ENCODE results near the gene IRF4.

IRF4 gene

DNA sequence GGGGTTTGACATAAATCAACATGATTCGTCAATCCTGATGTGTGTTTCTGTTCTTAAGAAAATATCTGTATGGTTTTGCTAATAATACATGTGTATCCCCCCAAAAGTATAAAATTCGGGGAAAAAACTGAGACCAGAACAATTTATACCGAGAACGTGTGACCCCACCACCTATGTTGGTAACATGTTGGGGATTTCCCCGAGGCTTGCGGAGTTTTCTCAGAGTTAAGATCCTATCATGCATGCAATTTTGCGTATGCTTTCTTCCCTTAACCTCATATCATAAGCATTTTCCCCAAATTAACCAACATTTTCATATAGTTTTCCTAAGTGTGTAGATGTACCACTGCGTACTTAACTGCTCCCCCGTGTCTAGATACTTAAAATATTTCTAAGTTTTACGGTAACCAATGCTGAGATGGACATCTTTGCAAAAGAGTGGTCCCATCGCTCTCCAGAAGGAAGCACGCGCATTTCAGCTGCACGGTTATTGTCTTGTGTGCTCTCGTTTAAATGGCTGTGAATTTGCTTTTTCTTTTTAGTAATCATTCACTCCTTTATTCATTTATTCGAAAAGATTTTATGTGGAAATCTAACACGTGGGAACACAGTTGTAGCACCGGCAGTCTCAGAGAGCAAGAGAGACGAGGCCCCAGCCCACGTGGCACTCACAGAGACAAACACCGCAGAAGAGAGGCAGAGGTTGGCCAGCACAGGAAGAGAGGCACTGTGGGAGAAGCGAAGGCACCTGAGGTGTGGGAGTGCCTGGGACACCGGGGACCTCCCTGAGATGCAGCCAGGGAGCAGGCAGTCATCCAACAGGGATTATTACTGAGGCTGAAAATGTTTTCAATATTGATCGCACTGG is 13.2 kb upstream of the IRF4 start:
- DNase-seq: no peak
- POLR2A ChIA-PET: no interaction called here

DNA sequence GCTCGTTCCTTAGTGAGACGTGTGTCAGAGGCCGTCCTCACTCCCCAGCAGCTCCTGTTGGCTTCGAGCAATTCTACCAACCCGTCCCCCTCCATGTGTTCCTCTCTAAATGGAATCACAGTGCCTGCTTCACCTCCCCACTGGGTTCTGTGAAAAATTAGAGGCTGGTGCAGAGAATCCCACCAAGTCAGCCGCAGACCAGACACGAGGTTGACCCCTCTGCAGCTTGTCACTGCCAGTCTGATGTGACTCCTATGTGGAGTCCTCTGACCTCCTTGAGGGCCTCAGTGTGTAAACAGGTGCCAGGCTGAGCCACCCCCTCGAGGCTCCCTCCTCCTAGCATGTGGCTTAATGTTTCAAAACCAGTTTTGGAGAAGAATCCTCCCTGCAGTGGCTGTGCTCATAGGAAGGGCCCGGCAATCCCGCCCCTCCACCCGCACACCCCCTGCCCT is 12.6 kb upstream of the IRF4 start:
- Histone ChIP-seq H3K9me3 (ENCODE audit: control extremely low read depth in 1 of 5, control insufficient read depth in 4 of 5, insufficient read depth in 2 of 5, low read depth in 1 of 5, low read length in 4 of 5) (no peaks in the 10 kb centered on the region), H3K27ac (ENCODE audit: insufficient read depth in 1 of 2, low read depth in 1 of 2, low read length in 2 of 2, poor library complexity in 1 of 2, severe bottlenecking in 2 of 2) (no peak overlapping the region), H3K4me1 (ENCODE audit: control extremely low read depth in 1 of 4, control insufficient read depth in 4 of 4, insufficient read depth in 4 of 4, low read length in 3 of 4) (peaks cover 0 to 22% (median 18%) of the 10 kb centered on the region in 4 experiments), H3K27me3 (replicated peaks in 2 of 5; ENCODE audit: control insufficient read depth in 4 of 5, insufficient read depth in 5 of 5, low read length in 4 of 5) (peaks cover 0 to 6% (median 0%) of the 10 kb centered on the region in 5 experiments), H3K36me3 (ENCODE audit: control insufficient read depth in 4 of 4, insufficient read depth in 4 of 4, low read length in 3 of 4) (no peaks in the 10 kb centered on the region), H3K4me3 (ENCODE audit: control insufficient read depth in 1 of 7, extremely low read depth in 1 of 7, insufficient read depth in 4 of 7, low read depth in 2 of 7, low read length in 6 of 7) (peak overlapping the region in 1 of 7 experiments; percentile 8)
- ChIA-PET CTCF (no interaction called here), POLR2A (interaction anchor here (1.1 kb wide), 1 partner anchor 9 kb away, joined by 3 read pairs; no protein-coding TSS in a partner anchor)
- 87% methylated on average over 11 of the region's 11 CpGs for WGBS (ENCODE audit: insufficient coverage)
- no peak for DNase-seq

More for the DNA sequence above, 13.2 kb upstream of the IRF4 start:
- Histone ChIP-seq H3K4me3 (ENCODE audit: control insufficient read depth in 1 of 7, extremely low read depth in 1 of 7, insufficient read depth in 4 of 7, low read depth in 2 of 7, low read length in 6 of 7) (no peak overlapping the region), H3K27ac (ENCODE audit: insufficient read depth in 1 of 2, low read depth in 1 of 2, low read length in 2 of 2, poor library complexity in 1 of 2, severe bottlenecking in 2 of 2) (no peak overlapping the region), H3K4me1 (ENCODE audit: control extremely low read depth in 1 of 4, control insufficient read depth in 4 of 4, insufficient read depth in 4 of 4, low read length in 3 of 4) (peaks cover 0 to 22% (median 18%) of the 10 kb centered on the region in 4 experiments), H3K27me3 (replicated peaks in 2 of 5; ENCODE audit: control insufficient read depth in 4 of 5, insufficient read depth in 5 of 5, low read length in 4 of 5) (peaks cover 0 to 6% (median 0%) of the 10 kb centered on the region in 5 experiments), H3K9me3 (ENCODE audit: control extremely low read depth in 1 of 5, control insufficient read depth in 4 of 5, insufficient read depth in 2 of 5, low read depth in 1 of 5, low read length in 4 of 5) (no peaks in the 10 kb centered on the region), H3K36me3 (ENCODE audit: control insufficient read depth in 4 of 4, insufficient read depth in 4 of 4, low read length in 3 of 4) (no peaks in the 10 kb centered on the region)
- 94% methylated on average over 23 of the region's 24 CpGs for WGBS (ENCODE audit: insufficient coverage)
- CTCF ChIA-PET: no interaction called here

DNA sequence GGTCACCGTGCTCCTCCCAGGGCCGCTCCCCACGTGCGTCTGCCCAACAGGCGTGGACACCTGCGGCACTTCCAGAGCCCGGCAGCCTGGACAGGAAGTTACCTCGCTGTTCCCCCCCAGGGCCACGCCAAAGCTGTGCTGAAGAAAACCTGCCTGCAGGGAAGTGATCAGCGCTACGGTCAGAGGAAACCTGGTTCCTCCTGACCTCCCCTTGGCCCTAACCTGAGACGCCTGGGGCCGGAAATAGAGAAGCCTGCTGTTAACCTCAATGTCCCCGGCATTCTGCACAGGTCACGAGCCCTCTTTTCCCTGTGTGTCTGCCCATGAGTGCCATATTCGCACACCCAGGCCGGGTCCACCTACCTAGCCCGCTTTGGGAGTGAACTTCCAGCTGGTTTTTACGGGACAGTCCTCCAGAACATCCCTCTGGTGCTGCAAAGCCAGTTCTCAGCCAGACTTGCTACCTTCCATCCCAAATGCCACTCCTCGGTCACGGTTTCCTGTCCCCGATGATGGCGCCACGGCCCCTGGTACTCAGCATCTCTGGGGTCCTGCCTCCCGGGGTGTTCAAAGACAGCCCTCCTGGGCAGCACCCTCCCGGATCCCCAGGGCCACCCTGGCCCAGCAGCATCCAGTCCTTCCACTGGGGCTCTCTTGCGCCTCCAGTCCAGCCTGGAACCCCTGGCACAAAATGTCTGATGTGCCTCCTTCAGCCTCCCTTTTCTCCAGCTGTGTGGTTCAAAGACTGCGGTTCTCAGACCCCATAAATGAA is 12.0 kb upstream of the IRF4 start:
- WGBS (ENCODE audit: insufficient coverage): 64% methylated on average over 28 of the region's 28 CpGs
- H3K4me3 ChIP-seq (ENCODE audit: control insufficient read depth in 1 of 7, extremely low read depth in 1 of 7, insufficient read depth in 4 of 7, low read depth in 2 of 7, low read length in 6 of 7): peak overlapping the region in 1 of 7 experiments; percentile 8
- ChIA-PET CTCF (interaction anchor here (1.6 kb wide), 1 partner anchor 13 kb away, joined by 5 read pairs; no protein-coding TSS in a partner anchor), POLR2A (interaction anchor here (0.9 to 1.1 kb wide), 2 partner anchors 8 to 14 kb away, joined by 3 read pairs; no protein-coding TSS in a partner anchor)
- H3K27ac ChIP-seq (ENCODE audit: insufficient read depth in 1 of 2, low read depth in 1 of 2, low read length in 2 of 2, poor library complexity in 1 of 2, severe bottlenecking in 2 of 2): no peak overlapping the region
- peaks cover 0 to 10% (median 0%) of the 10 kb centered on the region in 5 experiments for H3K27me3 ChIP-seq (replicated peaks in 2 of 5; ENCODE audit: control insufficient read depth in 4 of 5, insufficient read depth in 5 of 5, low read length in 4 of 5)
- peak in 2 of 3 donors; percentile 33 to 45 for DNase-seq
- H3K9me3 ChIP-seq (ENCODE audit: control extremely low read depth in 1 of 5, control insufficient read depth in 4 of 5, insufficient read depth in 2 of 5, low read depth in 1 of 5, low read length in 4 of 5): no peaks in the 10 kb centered on the region
- peaks cover 0 to 22% (median 20%) of the 10 kb centered on the region in 4 experiments for H3K4me1 ChIP-seq (ENCODE audit: control extremely low read depth in 1 of 4, control insufficient read depth in 4 of 4, insufficient read depth in 4 of 4, low read length in 3 of 4)
- H3K36me3 ChIP-seq (ENCODE audit: control insufficient read depth in 4 of 4, insufficient read depth in 4 of 4, low read length in 3 of 4): no peaks in the 10 kb centered on the region

DNA sequence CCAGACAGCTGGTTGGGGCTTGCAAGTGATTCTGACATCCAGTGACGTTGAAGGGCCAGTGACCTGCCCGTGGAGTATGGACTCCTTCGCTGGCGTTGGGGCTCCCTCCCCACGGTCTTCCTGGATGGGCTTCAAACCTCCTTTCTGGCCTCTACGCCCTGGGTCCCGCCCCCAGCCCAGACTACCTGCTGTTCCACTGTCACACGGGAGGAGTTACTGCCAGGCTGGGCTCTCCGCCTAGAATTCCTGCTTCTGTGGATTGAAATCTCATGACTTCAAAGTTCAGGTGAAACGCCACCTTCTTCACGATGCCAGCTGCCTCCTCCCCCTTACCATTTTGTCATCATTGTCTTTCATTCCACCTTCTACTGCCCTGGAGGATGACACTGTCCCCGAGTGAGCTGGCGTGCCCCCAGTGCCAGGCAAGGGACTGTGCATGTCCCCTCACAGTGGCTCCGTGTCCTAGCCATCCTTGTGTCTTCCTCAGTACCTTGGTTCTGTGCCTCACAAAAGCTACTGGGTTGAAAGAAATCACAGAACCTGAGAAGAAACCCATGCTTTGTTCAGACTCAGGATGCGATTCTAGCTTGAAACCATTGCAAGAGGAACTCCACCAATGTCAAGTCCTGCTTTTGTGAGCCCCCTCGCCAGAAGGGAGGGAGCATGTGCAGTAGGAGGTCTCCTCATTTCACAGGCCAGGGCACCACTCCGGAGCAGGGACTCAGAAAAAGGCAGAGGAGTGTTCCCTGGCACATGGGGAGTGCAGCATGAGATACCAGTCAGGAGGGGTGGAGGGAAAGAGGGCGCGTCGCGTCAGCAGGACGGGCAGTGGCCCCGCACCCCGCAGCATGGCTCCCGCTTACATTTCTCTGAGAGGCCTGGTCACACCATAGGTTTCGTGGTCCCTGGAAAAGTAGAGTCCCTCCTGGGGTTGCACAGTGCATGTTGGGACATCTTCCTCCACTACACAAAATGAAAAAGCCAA is 11.0 kb upstream of the IRF4 start:
- Histone ChIP-seq H3K4me3 (ENCODE audit: control insufficient read depth in 1 of 7, extremely low read depth in 1 of 7, insufficient read depth in 4 of 7, low read depth in 2 of 7, low read length in 6 of 7) (no peak overlapping the region), H3K9me3 (ENCODE audit: control extremely low read depth in 1 of 5, control insufficient read depth in 4 of 5, insufficient read depth in 2 of 5, low read depth in 1 of 5, low read length in 4 of 5) (no peaks in the 10 kb centered on the region), H3K27me3 (replicated peaks in 2 of 5; ENCODE audit: control insufficient read depth in 4 of 5, insufficient read depth in 5 of 5, low read length in 4 of 5) (peaks cover 0 to 10% (median under 1%) of the 10 kb centered on the region in 5 experiments), H3K27ac (ENCODE audit: insufficient read depth in 1 of 2, low read depth in 1 of 2, low read length in 2 of 2, poor library complexity in 1 of 2, severe bottlenecking in 2 of 2) (no peak overlapping the region), H3K4me1 (ENCODE audit: control extremely low read depth in 1 of 4, control insufficient read depth in 4 of 4, insufficient read depth in 4 of 4, low read length in 3 of 4) (peaks cover 0 to 22% (median 20%) of the 10 kb centered on the region in 4 experiments), H3K36me3 (ENCODE audit: control insufficient read depth in 4 of 4, insufficient read depth in 4 of 4, low read length in 3 of 4) (no peaks in the 10 kb centered on the region)
- POLR2A ChIA-PET: interaction anchor here (0.9 kb wide), 1 partner anchor 15 kb away, joined by 3 read pairs; no protein-coding TSS in a partner anchor
- no peak for DNase-seq
- CTCF ChIA-PET: interaction anchor here (1.6 kb wide), 1 partner anchor 12 kb away, joined by 5 read pairs; no protein-coding TSS in a partner anchor
- WGBS (ENCODE audit: insufficient coverage): 94% methylated on average over 26 of the region's 26 CpGs

DNA sequence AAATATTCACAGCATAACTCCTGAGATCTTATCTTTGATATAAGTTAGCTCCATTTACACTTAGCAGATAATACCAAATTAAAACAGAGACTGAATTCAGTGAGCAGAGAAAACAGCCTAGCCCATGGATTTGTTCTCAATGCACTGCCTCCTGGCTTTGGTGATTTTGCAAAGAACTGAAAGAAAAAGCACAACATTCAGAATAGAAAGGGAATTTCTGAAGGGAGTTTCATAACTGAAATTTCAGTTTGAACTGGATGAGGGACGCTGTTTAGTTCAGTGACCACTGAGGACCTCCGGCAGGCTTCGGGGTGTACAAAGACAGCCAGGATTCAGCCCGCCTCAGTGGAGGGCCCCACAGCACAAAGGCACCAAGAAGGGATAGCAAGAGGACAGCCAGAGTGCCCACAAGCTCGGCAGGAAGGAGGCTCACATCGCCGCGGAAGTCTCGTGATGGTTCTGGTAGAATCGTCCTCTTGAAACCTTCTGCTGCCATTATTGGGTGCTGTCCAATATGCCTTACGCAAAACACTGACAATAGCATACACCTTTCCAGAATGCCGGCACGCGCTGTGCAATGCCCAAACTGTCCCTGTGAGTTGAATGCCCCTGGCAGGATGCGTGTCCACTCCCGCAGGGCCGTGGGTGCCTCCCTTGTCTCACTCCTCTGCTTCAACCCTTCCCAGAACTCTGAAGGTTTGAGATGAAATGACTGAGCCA is 9.7 kb upstream of the IRF4 start:
- no peaks in the 10 kb centered on the region for H3K36me3 ChIP-seq (ENCODE audit: control insufficient read depth in 4 of 4, insufficient read depth in 4 of 4, low read length in 3 of 4)
- peaks cover 0 to 14% (median 7%) of the 10 kb centered on the region in 5 experiments for H3K27me3 ChIP-seq (replicated peaks in 2 of 5; ENCODE audit: control insufficient read depth in 4 of 5, insufficient read depth in 5 of 5, low read length in 4 of 5)
- H3K27ac ChIP-seq (ENCODE audit: insufficient read depth in 1 of 2, low read depth in 1 of 2, low read length in 2 of 2, poor library complexity in 1 of 2, severe bottlenecking in 2 of 2): no peak overlapping the region
- 92% methylated on average over 17 of the region's 17 CpGs for WGBS (ENCODE audit: insufficient coverage)
- POLR2A ChIA-PET: no interaction called here
- DNase-seq: no peak
- no peak overlapping the region for H3K4me3 ChIP-seq (ENCODE audit: control insufficient read depth in 1 of 7, extremely low read depth in 1 of 7, insufficient read depth in 4 of 7, low read depth in 2 of 7, low read length in 6 of 7)
- no peaks in the 10 kb centered on the region for H3K9me3 ChIP-seq (ENCODE audit: control extremely low read depth in 1 of 5, control insufficient read depth in 4 of 5, insufficient read depth in 2 of 5, low read depth in 1 of 5, low read length in 4 of 5)
- CTCF ChIA-PET: no interaction called here
- H3K4me1 ChIP-seq (ENCODE audit: control extremely low read depth in 1 of 4, control insufficient read depth in 4 of 4, insufficient read depth in 4 of 4, low read length in 3 of 4): peaks cover 0 to 20% (median 18%) of the 10 kb centered on the region in 4 experiments

Data from common myeloid progenitor, CD34-positive (primary cell).